ENCODE results near the gene PMFBP1. TPM values are rescaled to one million over a fixed set of nuclear protein-coding genes. Genes with fewer than 3 reads are reported as not detected.

Gene PMFBP1
- total RNA-seq, 1 experiment from 2014 or later, result 0.55 TPM

DNA sequence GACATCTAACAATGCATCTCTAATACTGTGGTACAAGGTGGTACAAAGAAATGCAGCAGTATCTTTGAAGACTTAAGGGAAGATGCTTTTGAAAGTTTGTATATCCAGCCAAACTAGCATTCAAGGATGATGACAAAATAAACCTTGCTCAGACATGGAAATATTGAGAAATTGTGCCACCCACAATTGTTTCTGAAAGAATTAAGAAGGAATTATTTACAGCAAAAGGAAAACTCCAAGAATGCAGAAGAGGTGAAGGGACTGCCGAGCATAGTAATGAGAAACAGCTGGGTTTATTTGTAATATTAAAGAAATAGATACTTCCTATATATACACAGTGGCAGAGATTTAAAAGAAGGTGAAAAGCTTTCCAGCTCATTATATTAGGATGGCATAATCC, 29.5 kb downstream of the PMFBP1 start:
- Histone ChIP-seq H3K4me3 (no peak overlapping the region), H3K36me3 (ENCODE audit: low read depth) (no peaks in the 10 kb centered on the region), H3K4me2 (no peak overlapping the region), H3K4me1 (replicated peaks; ENCODE audit: insufficient read depth) (no peaks in the 10 kb centered on the region), H3K27me3 (ENCODE audit: insufficient read depth, low read depth) (peaks cover 55% of the 10 kb centered on the region), H4K20me1 (ENCODE audit: insufficient read depth) (no peaks in the 10 kb centered on the region), H3K79me2 (ENCODE audit: low read depth) (no peaks in the 10 kb centered on the region), H3F3A (ENCODE audit: insufficient read depth, low read depth) (no peaks in the 10 kb centered on the region), H3K9me3 (ENCODE audit: insufficient read depth, low read depth) (no peaks in the 10 kb centered on the region), H2AFZ (no peak overlapping the region), H3K27ac (no peak overlapping the region), H3K9me2 (ENCODE audit: insufficient read depth) (no peaks in the 10 kb centered on the region; the same call in 1 of the 2 replicates)
- POLR2A ChIA-PET (ENCODE audit: unreplicated experiment), result no interaction called here
- CTCF ChIA-PET, result no interaction called here
- TF ChIP-seq EZH2 (IDR thresholded peaks at IDR 0.05; ENCODE audit: low read depth) (no peak), CTCF (conservative IDR thresholded peaks at IDR 0.05) (no peak)
- intact Hi-C loops (cut with micrococcal nuclease; ENCODE audit: unreplicated experiment), result no loop called here
- no TSS peak for BruUV-seq (replicated peaks)
- DNase-seq, result no peak

GRCh38 chr16:72139908-72140307, 32.0 kb downstream of the PMFBP1 start:
- no peak for DNase-seq
- intact Hi-C loops (cut with micrococcal nuclease; ENCODE audit: unreplicated experiment), result no loop called here
- Histone ChIP-seq H3K79me2 (ENCODE audit: low read depth) (no peaks in the 10 kb centered on the region), H4K20me1 (ENCODE audit: insufficient read depth) (no peaks in the 10 kb centered on the region), H3F3A (ENCODE audit: insufficient read depth, low read depth) (no peaks in the 10 kb centered on the region), H3K4me2 (no peak overlapping the region), H3K4me1 (replicated peaks; ENCODE audit: insufficient read depth) (no peaks in the 10 kb centered on the region), H3K9me3 (ENCODE audit: insufficient read depth, low read depth) (no peaks in the 10 kb centered on the region), H3K9me2 (ENCODE audit: insufficient read depth) (no peaks in the 10 kb centered on the region; the same call in 1 of the 2 replicates), H3K36me3 (ENCODE audit: low read depth) (no peaks in the 10 kb centered on the region), H2AFZ (no peak overlapping the region), H3K27me3 (ENCODE audit: insufficient read depth, low read depth) (peaks cover 62% of the 10 kb centered on the region), H3K27ac (no peak overlapping the region), H3K4me3 (no peak overlapping the region)
- POLR2A ChIA-PET (ENCODE audit: unreplicated experiment), result no interaction called here
- CTCF ChIA-PET, result no interaction called here
- BruUV-seq (replicated peaks), result no TSS peak
- no peak for TF ChIP-seq EZH2 (IDR thresholded peaks at IDR 0.05; ENCODE audit: low read depth)
- TF ChIP-seq CTCF (conservative IDR thresholded peaks at IDR 0.05), result no peak

- DNase-seq, result no peak
- Histone ChIP-seq H3K4me1 (replicated peaks; ENCODE audit: insufficient read depth) (no peaks in the 10 kb centered on the region), H4K20me1 (ENCODE audit: insufficient read depth) (no peaks in the 10 kb centered on the region), H3K36me3 (ENCODE audit: low read depth) (no peaks in the 10 kb centered on the region), H3K9me3 (ENCODE audit: insufficient read depth, low read depth) (no peaks in the 10 kb centered on the region), H3K4me2 (no peak overlapping the region), H3K4me3 (no peak overlapping the region), H3K27ac (no peak overlapping the region), H2AFZ (no peak overlapping the region), H3F3A (ENCODE audit: insufficient read depth, low read depth) (no peaks in the 10 kb centered on the region), H3K79me2 (ENCODE audit: low read depth) (no peaks in the 10 kb centered on the region), H3K27me3 (ENCODE audit: insufficient read depth, low read depth) (peaks cover 72% of the 10 kb centered on the region), H3K9me2 (ENCODE audit: insufficient read depth) (no peaks in the 10 kb centered on the region; the same call in 1 of the 2 replicates)
- no TSS peak for BruUV-seq (replicated peaks)
- intact Hi-C loops (cut with micrococcal nuclease; ENCODE audit: unreplicated experiment), result no loop called here
- TF ChIP-seq CTCF (conservative IDR thresholded peaks at IDR 0.05) (no peak), EZH2 (IDR thresholded peaks at IDR 0.05; ENCODE audit: low read depth) (no peak)
- ChIA-PET CTCF (no interaction called here), POLR2A (ENCODE audit: unreplicated experiment) (no interaction called here)
Observed at GRCh38 chr16:72138064-72138572, 33.8 kb downstream of the PMFBP1 start.

Measured in PC-9 (cell line).